Mucosa of stomach (tissue), 1 donor: ENCODE measurements around the gene RELB.
"Not testable (repeated sequence)": the region's sequence is repeated elsewhere in the genome, so short reads cannot be mapped to it uniquely, and the experiment has no call there.

ENCODE experiments used
- H3K27me3 ChIP-seq: one replicate; pipeline ENCODE4 v1.7.0; 2013; ENCODE audit warnings: mild to moderate bottlenecking, low read length; ENCODE audit not compliant: control insufficient read depth, insufficient read depth
- H3K36me3 ChIP-seq: one replicate; pipeline ENCODE4 v1.7.0; 2013; ENCODE audit warnings: low read length; ENCODE audit not compliant: control insufficient read depth, insufficient read depth
- H3K4me1 ChIP-seq: one replicate; pipeline ENCODE4 v1.7.0; 2013; ENCODE audit warnings: mild to moderate bottlenecking, low read length; ENCODE audit not compliant: control insufficient read depth, insufficient read depth
- H3K4me3 ChIP-seq: one replicate; pipeline ENCODE4 v1.7.0; 2013; ENCODE audit warnings: low read length
- H3K9ac ChIP-seq: one replicate; pipeline ENCODE4 v1.7.0; 2013; ENCODE audit warnings: mild to moderate bottlenecking, low read length, moderate library complexity
- H3K9me3 ChIP-seq: one replicate; pipeline ENCODE4 v1.7.0; 2013; ENCODE audit warnings: mild to moderate bottlenecking, low read length, moderate library complexity; ENCODE audit not compliant: control insufficient read depth
- donor health status: Pancreatic carcinoma.

The RELB gene

GRCh38 chr19:44968670-44969069 lies 32.6 kb upstream of the RELB start:
- no peaks in the 10 kb centered on the region for H3K27me3 ChIP-seq
- H3K4me1 ChIP-seq = no peaks in the 10 kb centered on the region
- H3K9me3 ChIP-seq = no peaks in the 10 kb centered on the region
- H3K36me3 ChIP-seq = peaks cover 7% of the 10 kb centered on the region
- H3K9ac ChIP-seq = no peak overlapping the region
- H3K4me3 ChIP-seq = no peak overlapping the region

- no peaks in the 10 kb centered on the region for H3K9me3 ChIP-seq
- H3K4me1 ChIP-seq = no peaks in the 10 kb centered on the region
- no peaks in the 10 kb centered on the region for H3K27me3 ChIP-seq
- H3K36me3 ChIP-seq = peaks cover 14% of the 10 kb centered on the region
- H3K9ac ChIP-seq = no peak overlapping the region
- no peak overlapping the region for H3K4me3 ChIP-seq
Measured at GRCh38 chr19:44969437-44969836, 31.8 kb upstream of the RELB start.

GRCh38 chr19:44971451-44971850 lies 29.8 kb upstream of the RELB start:
- not testable (repeated sequence) for H3K27me3 ChIP-seq, H3K9me3 ChIP-seq, H3K4me1 ChIP-seq, H3K4me3 ChIP-seq, H3K9ac ChIP-seq
- H3K36me3 ChIP-seq = peaks cover 19% of the 10 kb centered on the region

GRCh38 chr19:44972802-44973201 lies 28.5 kb upstream of the RELB start:
- Histone ChIP-seq H3K9ac (no peak overlapping the region), H3K36me3 (peaks cover 32% of the 10 kb centered on the region), H3K4me3 (no peak overlapping the region), H3K27me3 (no peaks in the 10 kb centered on the region), H3K9me3 (no peaks in the 10 kb centered on the region), H3K4me1 (no peaks in the 10 kb centered on the region)

- no peaks in the 10 kb centered on the region for H3K27me3 ChIP-seq
- no peaks in the 10 kb centered on the region for H3K4me1 ChIP-seq
- no peak overlapping the region for H3K9ac ChIP-seq
- peaks cover 33% of the 10 kb centered on the region for H3K36me3 ChIP-seq
- H3K9me3 ChIP-seq = no peaks in the 10 kb centered on the region
- no peak overlapping the region for H3K4me3 ChIP-seq
Measured at GRCh38 chr19:44973982-44974735, 27.1 kb upstream of the RELB start.

- Histone ChIP-seq H3K9me3 (no peaks in the 10 kb centered on the region), H3K27me3 (no peaks in the 10 kb centered on the region), H3K9ac (no peak overlapping the region), H3K4me3 (no peak overlapping the region), H3K4me1 (no peaks in the 10 kb centered on the region), H3K36me3 (peaks cover 37% of the 10 kb centered on the region)
Measured at GRCh38 chr19:44974857-44975256, 26.4 kb upstream of the RELB start.

- Histone ChIP-seq H3K9me3 (no peaks in the 10 kb centered on the region), H3K36me3 (peaks cover 39% of the 10 kb centered on the region), H3K27me3 (no peaks in the 10 kb centered on the region), H3K4me3 (no peak overlapping the region), H3K4me1 (no peaks in the 10 kb centered on the region), H3K9ac (no peak overlapping the region)
Measured at GRCh38 chr19:44975444-44975843, 25.8 kb upstream of the RELB start.

GRCh38 chr19:44984005-44984404 lies 17.3 kb upstream of the RELB start:
- H3K4me1 ChIP-seq = no peaks in the 10 kb centered on the region
- no peaks in the 10 kb centered on the region for H3K9me3 ChIP-seq
- H3K4me3 ChIP-seq = no peak overlapping the region
- H3K9ac ChIP-seq = no peak overlapping the region
- no peaks in the 10 kb centered on the region for H3K27me3 ChIP-seq
- H3K36me3 ChIP-seq = peaks cover 6% of the 10 kb centered on the region

- no peaks in the 10 kb centered on the region for H3K36me3 ChIP-seq
- no peak overlapping the region for H3K4me3 ChIP-seq
- no peaks in the 10 kb centered on the region for H3K9me3 ChIP-seq
- no peaks in the 10 kb centered on the region for H3K27me3 ChIP-seq
- no peak overlapping the region for H3K9ac ChIP-seq
- no peaks in the 10 kb centered on the region for H3K4me1 ChIP-seq
Measured at GRCh38 chr19:44985445-44985844, 15.8 kb upstream of the RELB start.

- Histone ChIP-seq H3K4me1 (no peaks in the 10 kb centered on the region), H3K9me3 (no peaks in the 10 kb centered on the region), H3K4me3 (no peak overlapping the region), H3K27me3 (no peaks in the 10 kb centered on the region), H3K9ac (no peak overlapping the region), H3K36me3 (no peaks in the 10 kb centered on the region)
Measured at GRCh38 chr19:44986389-44986788, 14.9 kb upstream of the RELB start.

GRCh38 chr19:44987148-44987675 lies 14.1 kb upstream of the RELB start:
- Histone ChIP-seq H3K36me3 (no peaks in the 10 kb centered on the region), H3K9ac (no peak overlapping the region), H3K4me3 (no peak overlapping the region), H3K27me3 (no peaks in the 10 kb centered on the region), H3K9me3 (no peaks in the 10 kb centered on the region), H3K4me1 (no peaks in the 10 kb centered on the region)

GRCh38 chr19:44988273-44988672 lies 13.0 kb upstream of the RELB start:
- H3K4me3 ChIP-seq = no peak overlapping the region
- H3K4me1 ChIP-seq = no peaks in the 10 kb centered on the region
- no peaks in the 10 kb centered on the region for H3K9me3 ChIP-seq
- no peaks in the 10 kb centered on the region for H3K27me3 ChIP-seq
- no peaks in the 10 kb centered on the region for H3K36me3 ChIP-seq
- H3K9ac ChIP-seq = no peak overlapping the region
